Progenitor cell of endocrine pancreas (in vitro differentiated cells): ENCODE data around the gene TES. TPM values are rescaled to one million over a fixed set of nuclear protein-coding genes. Genes with fewer than 3 reads are reported as not detected.

ENCODE experiments used
- DNase-seq: peaks from one replicate; pipeline ENCODE4 v3.0.0; 2021; ENCODE audit warnings: low spot score; ENCODE audit not compliant: unreplicated experiment
- H3K27ac Mint-ChIP-seq: 2 replicates; pipeline ENCODE4 v1.8.0; 2021; ENCODE audit warnings: mild to moderate bottlenecking, moderate library complexity, mixed read lengths
- H3K27me3 Mint-ChIP-seq: 2 replicates; pipeline ENCODE4 v1.8.0; 2021; ENCODE audit warnings: mixed read lengths
- H3K36me3 Mint-ChIP-seq: 2 replicates; pipeline ENCODE4 v1.8.0; 2022; ENCODE audit warnings: mixed read lengths; ENCODE audit not compliant: insufficient read depth
- H3K4me1 Mint-ChIP-seq: 2 replicates; pipeline ENCODE4 v1.8.0; 2021; ENCODE audit warnings: low read depth, mixed read lengths
- H3K4me3 Mint-ChIP-seq: 2 replicates; pipeline ENCODE4 v1.8.0; 2021; ENCODE audit warnings: low read depth, mild to moderate bottlenecking, moderate library complexity, mixed read lengths
- H3K9me3 Mint-ChIP-seq: 2 replicates; pipeline ENCODE4 v1.8.0; 2021; ENCODE audit warnings: low read depth, mixed read lengths
- total RNA-seq: library from RNA; stranded (reverse); gene quantifications from 2 replicates; pipeline ENCODE4 v1.2.1, GENCODE V29; 2021
- TF ChIP-seq, protein P1 (sequence below): fragments of 200-600 bp; sonication (generic); IDR thresholded peaks from one replicate; pipeline ENCODE4 v1.5.0; 2021; ENCODE audit warnings: antibody characterized with exemption, mild to moderate bottlenecking; ENCODE audit not compliant: unreplicated experiment

TES gene
- total RNA-seq, 1 donor from 2014 or later = 123 TPM

DNA sequence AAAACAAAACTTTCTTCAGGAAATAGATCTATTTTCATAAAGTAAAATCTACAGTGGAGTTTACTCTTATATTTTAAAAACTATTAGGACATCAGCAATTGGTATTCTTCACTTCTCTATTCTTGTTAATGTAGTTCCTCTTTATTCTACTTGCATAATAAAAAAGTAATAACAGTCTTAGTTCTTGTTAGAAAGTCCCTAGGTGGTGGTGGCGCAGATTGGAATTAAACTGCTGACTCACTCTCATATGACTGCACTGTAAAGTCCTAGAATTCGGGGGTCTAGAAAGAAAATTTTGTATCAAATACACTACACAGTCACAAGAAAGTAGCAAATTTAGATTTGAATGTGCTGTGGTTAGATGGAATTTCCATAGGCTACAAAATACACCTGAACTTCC, 44.6 kb upstream of the TES start:
- Mint-ChIP-seq H3K4me1 (peaks cover 37% of the 10 kb centered on the region), H3K27ac (no peak overlapping the region), H3K27me3 (peaks cover 21% of the 10 kb centered on the region), H3K9me3 (no peaks in the 10 kb centered on the region), H3K4me3 (no peak overlapping the region), H3K36me3 (no peaks in the 10 kb centered on the region)
- no peak for DNase-seq
- TF ChIP-seq, protein P1, sequence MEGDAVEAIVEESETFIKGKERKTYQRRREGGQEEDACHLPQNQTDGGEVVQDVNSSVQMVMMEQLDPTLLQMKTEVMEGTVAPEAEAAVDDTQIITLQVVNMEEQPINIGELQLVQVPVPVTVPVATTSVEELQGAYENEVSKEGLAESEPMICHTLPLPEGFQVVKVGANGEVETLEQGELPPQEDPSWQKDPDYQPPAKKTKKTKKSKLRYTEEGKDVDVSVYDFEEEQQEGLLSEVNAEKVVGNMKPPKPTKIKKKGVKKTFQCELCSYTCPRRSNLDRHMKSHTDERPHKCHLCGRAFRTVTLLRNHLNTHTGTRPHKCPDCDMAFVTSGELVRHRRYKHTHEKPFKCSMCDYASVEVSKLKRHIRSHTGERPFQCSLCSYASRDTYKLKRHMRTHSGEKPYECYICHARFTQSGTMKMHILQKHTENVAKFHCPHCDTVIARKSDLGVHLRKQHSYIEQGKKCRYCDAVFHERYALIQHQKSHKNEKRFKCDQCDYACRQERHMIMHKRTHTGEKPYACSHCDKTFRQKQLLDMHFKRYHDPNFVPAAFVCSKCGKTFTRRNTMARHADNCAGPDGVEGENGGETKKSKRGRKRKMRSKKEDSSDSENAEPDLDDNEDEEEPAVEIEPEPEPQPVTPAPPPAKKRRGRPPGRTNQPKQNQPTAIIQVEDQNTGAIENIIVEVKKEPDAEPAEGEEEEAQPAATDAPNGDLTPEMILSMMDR = no peak

DNA sequence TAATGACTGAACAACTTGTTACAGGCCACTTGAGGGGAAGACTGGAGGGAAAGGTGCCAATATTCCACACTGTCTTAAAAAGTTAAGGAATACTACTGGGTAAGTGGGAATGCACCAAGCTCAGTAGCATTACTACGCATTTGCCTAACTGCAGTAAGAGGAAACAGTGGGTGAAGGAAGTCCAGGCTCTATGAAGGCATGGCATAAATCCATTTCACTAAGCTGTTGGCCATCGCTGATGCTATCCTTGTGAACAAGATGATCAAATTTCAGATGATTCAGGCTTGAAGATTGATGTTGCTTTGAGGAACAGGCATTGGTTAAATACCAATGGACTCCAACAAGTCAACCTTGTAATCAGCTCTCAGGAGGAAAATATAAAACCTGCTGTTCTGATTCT, 44.2 kb upstream of the TES start:
- Mint-ChIP-seq H3K4me1 (peaks cover 38% of the 10 kb centered on the region), H3K27ac (no peak overlapping the region), H3K9me3 (no peaks in the 10 kb centered on the region), H3K4me3 (no peak overlapping the region), H3K36me3 (no peaks in the 10 kb centered on the region), H3K27me3 (peaks cover 23% of the 10 kb centered on the region)
- TF ChIP-seq, protein P1 = no peak
- no peak for DNase-seq

DNA sequence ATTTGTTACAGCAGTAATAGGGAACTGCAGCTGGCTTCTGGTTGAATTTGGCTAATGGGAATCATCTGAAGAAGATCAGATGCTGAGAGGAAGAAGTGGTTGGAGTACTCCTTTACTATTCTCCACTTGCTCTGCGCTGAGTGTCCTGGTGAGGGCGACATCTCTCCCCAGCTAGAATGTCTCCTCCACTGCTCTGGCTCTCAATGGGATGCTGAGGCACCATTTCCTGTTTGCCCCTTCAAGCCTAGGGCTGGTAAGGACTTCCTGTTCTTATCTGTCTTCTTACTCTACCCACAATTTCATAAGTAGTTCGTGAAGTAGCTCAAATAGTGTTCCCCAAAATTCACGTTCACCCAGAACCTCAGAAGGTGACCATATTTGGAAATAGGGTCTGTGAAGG, 43.2 kb upstream of the TES start:
- Mint-ChIP-seq H3K9me3 (no peaks in the 10 kb centered on the region), H3K4me3 (no peak overlapping the region), H3K36me3 (no peaks in the 10 kb centered on the region), H3K27ac (no peak overlapping the region), H3K4me1 (peaks cover 31% of the 10 kb centered on the region), H3K27me3 (peaks cover 27% of the 10 kb centered on the region)
- TF ChIP-seq, protein P1 = no peak
- DNase-seq = no peak

DNA sequence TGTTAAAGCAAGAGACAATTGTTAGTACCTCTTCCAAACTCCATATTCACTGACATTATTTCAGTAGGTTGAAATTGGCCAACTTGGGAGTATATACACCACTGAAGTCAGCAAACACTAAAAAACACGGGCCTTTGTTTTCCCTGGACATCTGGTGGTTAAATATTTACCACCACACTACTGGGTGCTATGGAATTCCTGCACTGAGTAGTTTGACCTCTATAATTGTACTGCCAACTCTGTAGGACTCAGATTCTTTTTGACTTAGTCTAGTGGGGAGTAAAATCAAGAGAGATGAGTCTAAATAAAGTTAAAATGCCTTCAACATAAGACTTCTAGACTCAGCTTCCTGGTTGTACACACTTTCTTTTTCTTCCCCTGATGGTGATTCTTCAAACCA, 41.3 kb upstream of the TES start:
- Mint-ChIP-seq H3K4me3 (no peak overlapping the region), H3K27me3 (peaks cover 20% of the 10 kb centered on the region), H3K4me1 (peaks cover 32% of the 10 kb centered on the region), H3K27ac (peak overlapping the region; percentile 53), H3K36me3 (no peaks in the 10 kb centered on the region), H3K9me3 (no peaks in the 10 kb centered on the region)
- TF ChIP-seq, protein P1 = no peak
- no peak for DNase-seq

DNA sequence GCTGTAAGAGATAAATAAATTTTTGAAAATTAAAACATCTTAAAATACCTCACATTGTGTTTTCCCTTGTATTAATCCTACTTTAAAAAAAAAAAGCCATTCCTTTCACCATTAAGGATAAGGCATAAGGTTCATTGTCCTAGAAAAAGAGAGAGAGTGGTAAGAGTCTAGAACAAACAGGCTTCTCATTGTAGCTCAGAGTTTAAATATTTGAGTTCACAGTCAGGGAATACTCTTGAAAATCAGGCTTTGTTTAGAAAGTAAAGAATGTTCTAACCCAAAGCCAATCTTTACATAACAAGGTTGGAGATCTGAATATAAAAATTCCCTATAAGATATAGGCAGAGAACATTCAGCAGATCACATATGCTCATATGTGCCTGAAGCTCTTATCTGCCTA, 40.2 kb upstream of the TES start:
- Mint-ChIP-seq H3K4me3 (no peak overlapping the region), H3K27me3 (peaks cover 12% of the 10 kb centered on the region), H3K9me3 (peaks cover 5% of the 10 kb centered on the region), H3K27ac (no peak overlapping the region), H3K4me1 (peaks cover 32% of the 10 kb centered on the region), H3K36me3 (peaks cover 2% of the 10 kb centered on the region)
- TF ChIP-seq, protein P1 = no peak
- DNase-seq = no peak
